GM19351 (cell line): ENCODE data around the gene SPTBN1.
A peak's percentile ranks its signal among the peaks of the same experiment; 100 is the strongest.

Experiments used
- ATAC-seq: cut with Tn5 transposase; IDR thresholded peaks from one replicate; pipeline ENCODE4 v1.9.1; 2021; ENCODE audit warnings: mild to moderate bottlenecking, moderate library complexity; ENCODE audit not compliant: unreplicated experiment

SPTBN1 gene

GRCh38 chr2:54667266-54667639, 211.1 kb downstream of the SPTBN1 start:
- ATAC-seq: no peak

- no peak for ATAC-seq
Observed at GRCh38 chr2:54667726-54668650, 211.9 kb downstream of the SPTBN1 start.

- ATAC-seq: no peak
Observed at GRCh38 chr2:54668711-54669110, 212.6 kb downstream of the SPTBN1 start.

- ATAC-seq: no peak
Observed at GRCh38 chr2:54669677-54670484, 213.8 kb downstream of the SPTBN1 start.

GRCh38 chr2:54670485-54671009, 214.4 kb downstream of the SPTBN1 start:
- ATAC-seq: no peak

GRCh38 chr2:54671010-54671409, 214.9 kb downstream of the SPTBN1 start:
- ATAC-seq: no peak

GRCh38 chr2:54671875-54672589, 215.9 kb downstream of the SPTBN1 start:
- no peak for ATAC-seq

GRCh38 chr2:54672590-54673456, 216.7 kb downstream of the SPTBN1 start:
- peak; percentile 72 for ATAC-seq

GRCh38 chr2:54673501-54673998, 217.4 kb downstream of the SPTBN1 start:
- peak; percentile 61 for ATAC-seq

GRCh38 chr2:54675281-54675680, 219.2 kb downstream of the SPTBN1 start:
- ATAC-seq: no peak

- ATAC-seq: no peak
Observed at GRCh38 chr2:54675738-54676137, 219.6 kb downstream of the SPTBN1 start.

GRCh38 chr2:54676656-54677055, 220.5 kb downstream of the SPTBN1 start:
- no peak for ATAC-seq

GRCh38 chr2:54677476-54678265, 221.5 kb downstream of the SPTBN1 start:
- ATAC-seq: no peak

GRCh38 chr2:54678719-54679118, 222.6 kb downstream of the SPTBN1 start:
- no peak for ATAC-seq

GRCh38 chr2:54680397-54681041, 224.4 kb downstream of the SPTBN1 start:
- peak; percentile 81 for ATAC-seq

GRCh38 chr2:54681416-54681815, 225.3 kb downstream of the SPTBN1 start:
- ATAC-seq: no peak

GRCh38 chr2:54683596-54683995, 227.5 kb downstream of the SPTBN1 start:
- ATAC-seq: no peak

GRCh38 chr2:54685263-54685775, 229.2 kb downstream of the SPTBN1 start:
- no peak for ATAC-seq
